Activated naive CD4-positive, alpha-beta T cell treated with anti-CD3 and anti-CD28 coated beads, Interleukin-2, amount 50 U/mL, for 24 hours (primary cell): ENCODE results near the gene C5AR2.

ENCODE experiments used
- H3K27ac Mint-ChIP-seq: one replicate; pipeline ENCODE4 v1.8.0; 2021; ENCODE audit warnings: mild to moderate bottlenecking, mixed read lengths
- H3K27me3 Mint-ChIP-seq: one replicate; pipeline ENCODE4 v1.8.0; 2021; ENCODE audit warnings: mixed read lengths
- H3K36me3 Mint-ChIP-seq: one replicate; pipeline ENCODE4 v1.8.0; 2021; ENCODE audit warnings: mixed read lengths
- H3K4me1 Mint-ChIP-seq: one replicate; pipeline ENCODE4 v1.8.0; 2021; ENCODE audit warnings: mixed read lengths
- H3K4me3 Mint-ChIP-seq: one replicate; pipeline ENCODE4 v1.8.0; 2021; ENCODE audit warnings: mild to moderate bottlenecking, mixed read lengths
- H3K9me3 Mint-ChIP-seq: one replicate; pipeline ENCODE4 v1.8.0; 2021; ENCODE audit warnings: mixed read lengths

Gene C5AR2

GRCh38 chr19:47370045-47370611 is 38.2 kb downstream of the C5AR2 start:
- Mint-ChIP-seq H3K36me3 (peaks cover 11% of the 10 kb centered on the region), H3K9me3 (no peaks in the 10 kb centered on the region), H3K27ac (no peak overlapping the region), H3K4me1 (no peaks in the 10 kb centered on the region), H3K27me3 (no peaks in the 10 kb centered on the region), H3K4me3 (no peak overlapping the region)

GRCh38 chr19:47371261-47371660 is 39.3 kb downstream of the C5AR2 start:
- Mint-ChIP-seq H3K27me3 (no peaks in the 10 kb centered on the region), H3K9me3 (no peaks in the 10 kb centered on the region), H3K36me3 (peaks cover 7% of the 10 kb centered on the region)

GRCh38 chr19:47372603-47373002 is 40.6 kb downstream of the C5AR2 start:
- no peaks in the 10 kb centered on the region for H3K27me3 Mint-ChIP-seq
- H3K36me3 Mint-ChIP-seq: peaks cover 6% of the 10 kb centered on the region
- H3K4me1 Mint-ChIP-seq: no peaks in the 10 kb centered on the region
- no peak overlapping the region for H3K4me3 Mint-ChIP-seq
- H3K27ac Mint-ChIP-seq: no peak overlapping the region
- no peaks in the 10 kb centered on the region for H3K9me3 Mint-ChIP-seq

More at GRCh38 chr19:47371261-47371660, 39.3 kb downstream of the C5AR2 start:
- no peaks in the 10 kb centered on the region for H3K4me1 Mint-ChIP-seq
- no peak overlapping the region for H3K4me3 Mint-ChIP-seq
- H3K27ac Mint-ChIP-seq: no peak overlapping the region

GRCh38 chr19:47373246-47374240 is 41.6 kb downstream of the C5AR2 start:
- Mint-ChIP-seq H3K9me3 (no peaks in the 10 kb centered on the region), H3K4me1 (no peaks in the 10 kb centered on the region), H3K4me3 (no peak overlapping the region), H3K27ac (no peak overlapping the region), H3K27me3 (no peaks in the 10 kb centered on the region), H3K36me3 (peaks cover 6% of the 10 kb centered on the region)

- Mint-ChIP-seq H3K27me3 (no peaks in the 10 kb centered on the region), H3K4me1 (no peaks in the 10 kb centered on the region), H3K9me3 (no peaks in the 10 kb centered on the region), H3K4me3 (no peak overlapping the region), H3K27ac (no peak overlapping the region), H3K36me3 (peaks cover 3% of the 10 kb centered on the region)
Observed at GRCh38 chr19:47374876-47375693, 43.1 kb downstream of the C5AR2 start.

GRCh38 chr19:47375694-47376588 is 44.0 kb downstream of the C5AR2 start:
- H3K36me3 Mint-ChIP-seq: peaks cover 6% of the 10 kb centered on the region
- H3K27ac Mint-ChIP-seq: peak overlapping the region; percentile 17
- H3K9me3 Mint-ChIP-seq: no peaks in the 10 kb centered on the region

GRCh38 chr19:47376589-47377144 is 44.7 kb downstream of the C5AR2 start:
- Mint-ChIP-seq H3K27me3 (no peaks in the 10 kb centered on the region), H3K9me3 (no peaks in the 10 kb centered on the region), H3K4me1 (peaks cover 5% of the 10 kb centered on the region), H3K4me3 (no peak overlapping the region), H3K27ac (no peak overlapping the region), H3K36me3 (peaks cover 11% of the 10 kb centered on the region)

More at GRCh38 chr19:47375694-47376588, 44.0 kb downstream of the C5AR2 start:
- H3K27me3 Mint-ChIP-seq: no peaks in the 10 kb centered on the region
- H3K4me1 Mint-ChIP-seq: no peaks in the 10 kb centered on the region
- H3K4me3 Mint-ChIP-seq: no peak overlapping the region

GRCh38 chr19:47377208-47377701 is 45.3 kb downstream of the C5AR2 start:
- Mint-ChIP-seq H3K27ac (no peak overlapping the region), H3K4me1 (peaks cover 11% of the 10 kb centered on the region), H3K36me3 (peaks cover 11% of the 10 kb centered on the region), H3K4me3 (no peak overlapping the region), H3K27me3 (no peaks in the 10 kb centered on the region), H3K9me3 (no peaks in the 10 kb centered on the region)

GRCh38 chr19:47377801-47378200 is 45.8 kb downstream of the C5AR2 start:
- Mint-ChIP-seq H3K9me3 (no peaks in the 10 kb centered on the region), H3K4me1 (peaks cover 13% of the 10 kb centered on the region), H3K4me3 (no peak overlapping the region), H3K27me3 (no peaks in the 10 kb centered on the region), H3K36me3 (peaks cover 11% of the 10 kb centered on the region), H3K27ac (no peak overlapping the region)

- H3K36me3 Mint-ChIP-seq: peaks cover 11% of the 10 kb centered on the region
Observed at GRCh38 chr19:47378246-47378645, 46.3 kb downstream of the C5AR2 start.

GRCh38 chr19:47379381-47379938 is 47.5 kb downstream of the C5AR2 start:
- Mint-ChIP-seq H3K4me1 (peaks cover 21% of the 10 kb centered on the region), H3K36me3 (peaks cover 11% of the 10 kb centered on the region), H3K27me3 (no peaks in the 10 kb centered on the region), H3K9me3 (no peaks in the 10 kb centered on the region), H3K4me3 (no peak overlapping the region), H3K27ac (no peak overlapping the region)

More at GRCh38 chr19:47378246-47378645, 46.3 kb downstream of the C5AR2 start:
- H3K9me3 Mint-ChIP-seq: no peaks in the 10 kb centered on the region
- H3K27ac Mint-ChIP-seq: no peak overlapping the region
- peaks cover 17% of the 10 kb centered on the region for H3K4me1 Mint-ChIP-seq
- H3K4me3 Mint-ChIP-seq: no peak overlapping the region
- H3K27me3 Mint-ChIP-seq: no peaks in the 10 kb centered on the region

- H3K27me3 Mint-ChIP-seq: no peaks in the 10 kb centered on the region
- H3K9me3 Mint-ChIP-seq: no peaks in the 10 kb centered on the region
- no peak overlapping the region for H3K27ac Mint-ChIP-seq
- no peak overlapping the region for H3K4me3 Mint-ChIP-seq
- H3K36me3 Mint-ChIP-seq: peaks cover 11% of the 10 kb centered on the region
- peaks cover 21% of the 10 kb centered on the region for H3K4me1 Mint-ChIP-seq
Observed at GRCh38 chr19:47380559-47380958, 48.6 kb downstream of the C5AR2 start.

- Mint-ChIP-seq H3K9me3 (no peaks in the 10 kb centered on the region), H3K27ac (peak overlapping the region; percentile 86), H3K27me3 (no peaks in the 10 kb centered on the region), H3K36me3 (peaks cover 11% of the 10 kb centered on the region), H3K4me3 (no peak overlapping the region), H3K4me1 (peaks cover 21% of the 10 kb centered on the region)
Observed at GRCh38 chr19:47381121-47381520, 49.1 kb downstream of the C5AR2 start.

- Mint-ChIP-seq H3K4me1 (peaks cover 21% of the 10 kb centered on the region), H3K4me3 (no peak overlapping the region), H3K36me3 (peaks cover 11% of the 10 kb centered on the region), H3K9me3 (no peaks in the 10 kb centered on the region), H3K27ac (peak overlapping the region; percentile 86), H3K27me3 (no peaks in the 10 kb centered on the region)
Observed at GRCh38 chr19:47381653-47382279, 49.8 kb downstream of the C5AR2 start.
